AG10803 (cell line): ENCODE measurements around the gene CEP192.
"Not testable (repeated sequence)": the region's sequence is repeated elsewhere in the genome, so short reads cannot be mapped to it uniquely, and the experiment has no call there.

ENCODE experiments used
- DNase-seq: peaks from one replicate; pipeline ENCODE4 v3.0.0; 2010; ENCODE audit warnings: low read depth
- H3K4me3 ChIP-seq: 2 replicates; pipeline ENCODE4 v1.5.1; 2011; ENCODE audit warnings: mild to moderate bottlenecking, low read length, control low read depth
- TF ChIP-seq, protein P1 (sequence below): conservative IDR thresholded peaks from 2 replicates; pipeline ENCODE4 v1.5.1; 2011; ENCODE audit warnings: mild to moderate bottlenecking, low read length, control low read depth, inconsistent platforms

The CEP192 gene

DNA sequence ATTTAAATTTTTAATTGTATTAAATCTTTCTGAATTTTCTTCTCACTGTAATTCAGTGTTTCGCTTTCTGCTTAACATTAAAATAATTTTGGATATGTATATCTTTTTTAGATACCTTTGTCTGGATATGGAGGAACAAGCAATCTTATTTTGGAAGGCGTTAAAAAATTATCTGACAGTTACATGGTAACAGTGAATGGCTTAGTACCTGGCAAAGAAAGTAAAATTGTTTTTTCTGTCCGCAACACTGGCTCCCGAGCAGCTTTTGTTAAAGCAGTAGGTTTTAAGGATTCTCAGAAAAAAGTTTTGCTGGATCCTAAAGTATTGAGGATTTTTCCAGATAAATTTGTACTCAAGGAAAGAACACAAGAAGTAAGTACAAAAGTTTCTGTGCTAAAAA is 95.7 kb downstream of the CEP192 start:
- no peak overlapping the region for H3K4me3 ChIP-seq
- DNase-seq, result no peak
- TF ChIP-seq, protein P1, sequence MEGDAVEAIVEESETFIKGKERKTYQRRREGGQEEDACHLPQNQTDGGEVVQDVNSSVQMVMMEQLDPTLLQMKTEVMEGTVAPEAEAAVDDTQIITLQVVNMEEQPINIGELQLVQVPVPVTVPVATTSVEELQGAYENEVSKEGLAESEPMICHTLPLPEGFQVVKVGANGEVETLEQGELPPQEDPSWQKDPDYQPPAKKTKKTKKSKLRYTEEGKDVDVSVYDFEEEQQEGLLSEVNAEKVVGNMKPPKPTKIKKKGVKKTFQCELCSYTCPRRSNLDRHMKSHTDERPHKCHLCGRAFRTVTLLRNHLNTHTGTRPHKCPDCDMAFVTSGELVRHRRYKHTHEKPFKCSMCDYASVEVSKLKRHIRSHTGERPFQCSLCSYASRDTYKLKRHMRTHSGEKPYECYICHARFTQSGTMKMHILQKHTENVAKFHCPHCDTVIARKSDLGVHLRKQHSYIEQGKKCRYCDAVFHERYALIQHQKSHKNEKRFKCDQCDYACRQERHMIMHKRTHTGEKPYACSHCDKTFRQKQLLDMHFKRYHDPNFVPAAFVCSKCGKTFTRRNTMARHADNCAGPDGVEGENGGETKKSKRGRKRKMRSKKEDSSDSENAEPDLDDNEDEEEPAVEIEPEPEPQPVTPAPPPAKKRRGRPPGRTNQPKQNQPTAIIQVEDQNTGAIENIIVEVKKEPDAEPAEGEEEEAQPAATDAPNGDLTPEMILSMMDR, result no peak

DNA sequence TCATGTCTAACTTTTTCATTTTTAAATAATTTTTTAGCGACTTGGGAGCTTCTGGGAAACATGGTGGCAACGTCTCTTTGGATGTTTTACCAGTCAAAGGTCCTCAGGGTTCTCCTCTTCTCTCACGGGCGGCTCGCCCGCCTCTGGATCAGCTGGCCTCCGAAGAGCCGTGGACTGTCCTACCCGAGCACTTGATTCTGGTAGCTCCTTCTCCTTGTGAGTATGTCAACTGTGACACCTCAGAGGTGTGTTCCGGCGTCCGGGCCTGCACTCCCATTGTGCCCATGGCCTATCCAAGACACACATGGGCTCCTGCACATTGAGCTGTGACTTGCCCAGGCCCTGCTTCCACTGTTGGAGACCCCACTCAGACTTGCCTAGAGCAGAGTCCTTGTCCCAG is 104.3 kb downstream of the CEP192 start:
- DNase-seq, result no peak
- H3K4me3 ChIP-seq, result no peak overlapping the region
- TF ChIP-seq, protein P1, result no peak

DNA sequence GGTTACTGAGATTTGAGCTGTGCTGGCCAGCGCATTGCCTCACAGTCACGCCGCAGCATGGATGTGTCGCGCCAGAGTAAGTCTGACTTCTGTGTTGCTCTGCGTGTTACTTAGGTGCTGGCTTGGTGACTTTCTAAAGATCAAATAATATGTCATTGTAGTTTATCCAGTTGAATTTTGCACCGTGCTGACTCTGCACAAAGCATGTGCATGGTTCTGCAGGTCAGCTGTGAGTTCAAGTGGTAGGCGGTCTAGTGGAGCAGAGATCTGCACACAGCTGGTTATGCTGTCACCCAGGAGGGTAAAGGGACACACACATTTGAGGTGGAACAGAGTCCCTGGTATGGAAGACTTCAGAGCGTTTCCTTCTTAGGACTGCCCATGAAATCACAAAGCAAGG is 105.1 kb downstream of the CEP192 start:
- no peak for DNase-seq
- H3K4me3 ChIP-seq, result no peak overlapping the region
- TF ChIP-seq, protein P1, result no peak

DNA sequence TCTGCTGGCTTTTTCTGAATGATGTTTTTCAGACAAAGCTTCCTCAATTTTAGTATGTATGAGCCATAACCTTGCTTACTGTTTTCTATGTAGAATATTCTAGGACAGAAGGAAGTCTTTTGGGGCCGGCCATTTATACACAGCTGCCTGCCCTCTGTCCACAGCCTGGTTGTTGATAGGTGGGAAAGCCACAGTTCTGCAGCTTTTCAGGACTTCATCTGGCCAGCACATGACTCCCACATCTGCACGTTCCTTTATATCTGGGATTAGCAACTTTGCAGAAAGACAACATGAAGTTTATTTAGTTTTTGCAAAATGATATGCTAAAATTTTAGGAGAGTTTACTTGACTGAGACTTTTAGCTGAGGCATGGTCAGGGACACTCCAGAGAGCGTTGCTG is 105.6 kb downstream of the CEP192 start:
- no peak overlapping the region for H3K4me3 ChIP-seq
- DNase-seq, result no peak
- TF ChIP-seq, protein P1, result no peak

DNA sequence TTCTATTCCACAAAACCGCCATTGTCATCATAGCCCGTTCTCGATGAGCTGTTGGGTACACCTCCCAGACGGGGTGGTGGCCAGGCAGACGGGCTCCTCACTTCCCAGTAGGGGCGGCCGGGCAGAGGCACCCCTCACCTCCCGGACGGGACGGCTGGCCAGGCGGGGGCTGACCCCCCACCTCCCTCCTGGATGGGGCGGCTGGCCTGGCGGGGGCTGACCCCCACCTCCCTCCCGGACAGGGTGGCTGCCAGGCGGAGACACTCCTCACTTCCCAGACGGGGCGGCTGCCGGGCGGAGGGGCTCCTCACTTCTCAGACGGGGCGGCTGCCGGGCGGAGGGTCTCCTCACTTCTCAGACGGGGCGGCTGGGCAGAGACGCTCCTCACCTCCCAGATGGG is 106.9 kb downstream of the CEP192 start:
- not testable (repeated sequence) for H3K4me3 ChIP-seq, DNase-seq

DNA sequence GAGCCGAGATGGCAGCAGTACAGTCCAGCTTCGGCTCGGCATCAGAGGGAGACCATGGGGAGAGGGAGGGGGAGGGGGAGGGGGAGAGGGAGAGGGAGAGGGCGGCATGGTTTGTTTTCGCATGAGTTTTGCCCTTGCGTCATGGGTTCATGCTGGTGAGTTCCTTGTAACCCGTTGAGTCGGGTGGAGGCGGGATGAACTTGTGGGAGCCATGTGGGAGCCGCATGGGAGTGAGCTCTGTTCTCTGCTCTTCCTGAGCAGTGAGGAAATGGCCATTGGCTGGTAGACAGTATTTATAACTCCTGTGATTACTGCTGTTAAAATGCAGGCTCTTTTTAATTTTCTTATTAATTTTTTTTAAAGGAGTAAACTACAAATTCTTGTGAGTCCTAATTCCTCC is 108.0 kb downstream of the CEP192 start:
- no peak overlapping the region for H3K4me3 ChIP-seq
- TF ChIP-seq, protein P1, result no peak
- no peak for DNase-seq

DNA sequence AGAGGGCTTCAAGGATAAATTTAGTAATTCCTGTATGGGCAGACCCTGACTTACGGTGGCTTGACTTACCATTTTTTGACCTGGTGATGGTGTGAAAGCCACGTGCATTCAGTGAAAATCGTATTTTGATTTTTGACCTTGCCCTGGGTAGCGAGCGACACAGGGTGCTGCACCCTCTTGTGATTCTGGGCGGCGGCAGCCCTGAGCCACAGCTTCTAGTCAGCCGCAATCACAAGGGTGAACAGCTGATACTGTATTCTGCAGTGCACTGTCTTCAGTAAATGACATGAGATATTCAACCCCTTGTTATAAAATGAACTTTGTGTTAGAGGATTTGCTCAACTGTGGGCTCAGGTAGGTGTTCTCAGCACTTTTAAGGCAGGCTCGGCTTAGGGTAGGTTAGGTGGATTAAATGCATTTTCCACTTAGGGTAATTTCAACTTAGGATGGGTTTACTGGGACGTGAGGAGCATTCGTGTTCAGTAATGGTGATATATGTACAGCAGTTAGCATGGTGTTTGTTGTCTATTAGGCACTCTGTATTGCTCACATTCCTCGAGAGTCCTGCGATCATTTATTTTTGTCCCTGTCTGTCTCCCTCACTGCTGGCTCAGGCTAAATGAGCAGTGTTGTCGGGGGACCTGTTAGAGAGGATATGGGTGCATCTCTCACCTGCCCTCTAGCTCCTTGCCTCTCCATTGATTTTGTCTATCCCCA is 109.9 kb downstream of the CEP192 start:
- TF ChIP-seq, protein P1, result no peak
- no peak overlapping the region for H3K4me3 ChIP-seq
- no peak for DNase-seq
